Posterior vena cava (tissue), 2 donors: ENCODE data around the gene PLXNB2. TPM values are rescaled to one million over a fixed set of nuclear protein-coding genes. Genes with fewer than 3 reads are reported as not detected.

ENCODE experiments used
- DNase-seq: peaks from one replicate; pipeline ENCODE4 v3.0.0-alpha.2; 2020; ENCODE audit warnings: low spot score
- intact Hi-C, 2 donors: fragments of 100-400 bp; cut with DNase I; formaldehyde crosslinking; loops; one replicate each; pipeline versions ENCODE4 v1.14.1 to v1.14.2; 2022 to 2023
- total RNA-seq, 2 donors: library from RNA; stranded (reverse); fragmentation: NEBNext Ultra II Directional; extraction: Animal tissue kit (Norgen Biotek cat#: 25700); gene quantifications; one replicate each; pipeline ENCODE4 v1.2.1, GENCODE V29; 2021
- donor health status: DM: yes; HTN: yes; CAD: no.
- donor health status: DM: yes; HTN: yes; CAD: no.

The PLXNB2 gene
- total RNA-seq, 2 donors from 2014 or later: 108 to 125 TPM

DNA sequence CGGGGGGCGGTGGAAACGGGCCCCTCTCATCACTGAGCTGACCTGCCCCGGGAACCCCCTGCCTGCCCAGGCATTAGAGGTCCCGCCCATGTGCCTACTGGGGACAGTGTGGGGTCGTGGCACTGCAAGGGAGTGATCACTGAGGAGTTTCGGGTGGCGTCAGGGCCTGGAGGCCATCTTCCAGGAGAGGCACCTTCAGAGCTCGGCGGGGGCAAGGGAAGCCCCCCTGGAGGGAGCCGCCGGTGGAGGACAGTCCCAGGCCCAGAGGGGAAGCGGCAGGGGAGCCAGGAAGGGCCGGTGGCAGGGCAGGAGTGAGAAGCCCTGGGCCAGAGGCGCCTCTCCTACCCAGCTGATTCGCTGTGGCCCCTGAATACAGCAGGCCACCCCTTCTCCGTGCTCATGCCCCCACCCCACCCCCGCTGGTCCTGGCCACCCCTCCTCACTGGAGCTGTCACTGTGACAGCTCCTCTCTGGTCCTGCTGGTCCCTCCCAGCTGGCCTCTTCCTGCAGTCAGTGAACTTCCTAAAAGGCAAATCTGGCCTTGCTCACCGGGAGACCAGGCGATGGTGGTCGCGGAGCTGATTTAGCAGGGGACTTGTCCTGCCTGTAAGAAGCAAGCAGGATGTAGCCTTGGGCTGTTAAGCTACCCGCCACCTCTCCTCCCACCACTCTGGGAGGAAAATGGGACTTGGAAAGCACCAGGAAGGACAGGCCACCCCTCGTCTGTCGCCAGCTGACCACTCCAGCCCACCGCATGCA, 35.2 kb downstream of the PLXNB2 start:
- intact Hi-C loops: no loop called here
- no peak for DNase-seq

DNA sequence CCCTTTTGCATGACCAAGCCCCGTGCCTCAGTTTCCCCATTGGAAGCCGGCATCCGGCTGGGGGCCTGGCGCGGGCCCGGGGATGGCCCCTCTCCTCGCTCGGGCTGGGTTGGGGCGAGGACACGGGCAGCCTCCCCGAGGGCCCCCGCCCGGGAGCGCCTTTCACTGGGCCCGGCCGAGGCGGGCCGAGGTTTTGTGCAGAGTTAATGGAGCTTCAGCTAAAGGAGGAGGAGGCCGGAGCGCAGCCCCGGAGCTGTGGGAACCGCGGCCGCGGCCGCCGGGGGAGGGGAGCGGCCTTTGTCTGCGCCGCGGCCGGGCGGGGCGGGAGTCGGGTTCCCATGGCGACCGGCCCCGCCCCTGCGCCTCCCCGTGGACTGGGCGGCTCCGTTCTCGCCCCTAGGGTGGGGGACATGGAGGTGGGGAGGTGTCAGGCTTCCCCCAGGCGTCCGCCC, 35.9 kb downstream of the PLXNB2 start:
- no peak for DNase-seq
- intact Hi-C loops: no loop called here

DNA sequence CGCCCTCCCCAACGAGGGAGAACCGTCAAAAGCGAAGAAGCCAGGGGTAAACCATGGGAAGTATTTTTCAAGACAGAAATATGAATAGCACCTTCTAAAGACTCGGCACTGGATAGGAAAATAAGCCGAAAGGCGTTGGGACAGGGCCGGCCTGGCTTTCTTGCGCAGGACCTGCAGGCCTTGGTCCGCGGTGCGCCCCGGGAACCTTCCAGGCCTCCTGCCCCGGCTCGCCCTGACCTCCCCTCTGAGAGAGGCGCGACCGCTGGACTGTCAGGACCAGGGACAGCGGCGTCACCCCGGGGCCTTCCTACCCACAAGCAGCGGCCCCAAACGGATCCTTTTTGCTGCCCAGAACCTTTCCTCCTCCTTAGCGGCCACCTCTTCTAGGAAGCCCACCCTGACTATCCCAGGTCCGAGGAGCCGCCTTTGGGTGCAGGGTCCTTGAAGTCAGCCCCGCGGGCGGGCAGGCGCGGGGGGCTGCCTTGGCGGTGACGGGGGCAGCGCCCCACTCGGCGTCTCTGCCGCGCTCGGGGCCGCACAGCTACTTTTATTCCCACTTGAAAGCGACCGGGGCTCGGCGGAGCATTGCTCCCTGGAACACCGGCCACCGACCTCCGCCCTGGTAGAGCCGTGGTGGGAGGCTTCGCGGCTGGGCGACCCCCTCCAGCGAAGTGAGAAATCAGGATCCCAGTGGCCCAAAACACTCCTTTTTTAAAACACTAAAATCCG, 36.6 kb downstream of the PLXNB2 start:
- DNase-seq: peak; percentile 92
- intact Hi-C loops: no loop called here

DNA sequence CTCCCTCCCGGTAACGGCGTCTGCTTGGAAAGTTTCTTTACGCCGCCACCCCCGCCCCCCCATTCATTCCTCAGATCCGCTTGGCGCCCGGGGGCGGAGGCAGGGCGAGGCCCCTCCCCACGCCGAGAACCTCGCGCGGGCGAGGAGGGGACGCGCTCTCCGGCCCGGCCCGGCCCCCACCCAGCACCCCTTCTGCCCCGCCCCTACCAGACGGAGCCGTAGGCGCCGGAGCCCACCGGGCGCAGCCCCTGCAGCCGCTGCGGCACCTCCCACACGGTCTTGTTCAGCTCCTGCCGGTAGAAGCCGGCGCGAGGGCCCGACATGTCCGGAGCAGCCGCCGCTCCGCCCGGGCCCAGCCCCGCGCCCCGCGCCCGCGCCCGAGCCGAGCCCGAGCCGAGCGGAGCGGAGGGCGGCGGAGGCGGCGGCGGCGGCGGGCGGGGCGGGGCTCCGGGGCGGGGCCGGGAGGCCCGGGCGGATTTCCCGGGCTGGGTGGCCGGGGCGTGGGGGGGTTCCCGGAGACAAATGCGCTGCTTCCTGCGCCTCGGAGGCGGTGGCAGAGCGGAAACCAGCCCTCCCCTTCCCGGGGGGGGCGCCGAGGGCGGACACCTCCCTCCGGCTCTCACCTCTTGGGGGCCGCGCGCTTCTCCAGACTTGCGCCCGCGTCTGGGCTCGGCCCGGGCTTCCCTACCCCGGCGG, 37.3 kb downstream of the PLXNB2 start, which contains the start of gene MAPK11:
Gene MAPK11, minus strand, starts transcription at position 411 of the 696 bp plus-strand sequence. Its CDS starts 88 bp downstream, at position 323.
- intact Hi-C loops: loop anchor here in 1 of 2 donors (2.0 kb wide), 1 partner anchor 73 kb away; the partner anchor contains the start of gene PPP6R2
- no peak for DNase-seq

DNA sequence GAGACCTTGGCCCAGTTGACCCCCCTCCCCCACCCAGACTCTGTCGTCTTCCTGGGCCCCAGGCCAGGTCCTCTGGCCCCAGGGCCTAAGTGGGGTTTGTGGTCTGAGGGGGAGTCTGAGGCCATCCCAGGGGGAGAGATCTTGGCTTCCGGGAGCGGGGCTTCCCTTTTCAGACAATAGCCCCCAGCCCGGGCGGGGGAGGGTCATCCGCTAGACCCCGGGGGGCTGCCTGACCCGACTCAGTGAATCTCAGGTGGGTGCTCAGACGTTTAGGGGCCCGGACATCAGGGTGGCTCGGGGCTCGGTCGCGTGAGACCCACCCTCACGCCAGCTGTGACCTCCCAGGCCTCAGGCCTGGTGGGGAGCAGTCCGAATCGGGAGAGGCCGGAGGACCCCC, 37.9 kb downstream of the PLXNB2 start:
- intact Hi-C loops: loop anchor here in 1 of 2 donors (2.0 kb wide), 1 partner anchor 73 kb away; the partner anchor contains the start of gene PPP6R2
- DNase-seq: no peak

DNA sequence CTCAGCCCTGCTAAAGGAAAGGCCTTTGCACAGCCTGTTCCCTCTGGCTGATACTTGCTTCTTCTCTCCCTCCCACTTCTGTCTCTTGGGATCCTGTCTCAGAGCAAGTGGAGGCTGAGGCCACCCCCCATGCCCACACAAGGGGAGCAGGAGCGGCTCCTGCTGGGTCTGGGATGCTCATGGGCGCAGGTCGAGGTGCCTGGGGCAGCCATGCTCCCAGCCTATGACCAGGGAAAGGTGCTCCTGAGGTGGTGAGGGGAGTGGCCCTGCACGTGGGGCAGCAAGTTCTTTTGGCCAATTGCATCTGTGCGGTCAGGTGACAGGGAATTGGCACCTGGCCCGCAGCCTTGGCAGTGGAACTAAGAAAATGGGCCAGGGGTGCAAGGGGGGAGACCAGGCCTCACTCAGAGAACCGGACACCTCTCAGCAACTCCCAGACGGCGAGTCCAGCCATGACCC, 38.8 kb downstream of the PLXNB2 start:
- intact Hi-C loops: loop anchor here in 1 of 2 donors (2.0 kb wide), 1 partner anchor 74 kb away; the partner anchor contains the start of gene PPP6R2
- no peak for DNase-seq

DNA sequence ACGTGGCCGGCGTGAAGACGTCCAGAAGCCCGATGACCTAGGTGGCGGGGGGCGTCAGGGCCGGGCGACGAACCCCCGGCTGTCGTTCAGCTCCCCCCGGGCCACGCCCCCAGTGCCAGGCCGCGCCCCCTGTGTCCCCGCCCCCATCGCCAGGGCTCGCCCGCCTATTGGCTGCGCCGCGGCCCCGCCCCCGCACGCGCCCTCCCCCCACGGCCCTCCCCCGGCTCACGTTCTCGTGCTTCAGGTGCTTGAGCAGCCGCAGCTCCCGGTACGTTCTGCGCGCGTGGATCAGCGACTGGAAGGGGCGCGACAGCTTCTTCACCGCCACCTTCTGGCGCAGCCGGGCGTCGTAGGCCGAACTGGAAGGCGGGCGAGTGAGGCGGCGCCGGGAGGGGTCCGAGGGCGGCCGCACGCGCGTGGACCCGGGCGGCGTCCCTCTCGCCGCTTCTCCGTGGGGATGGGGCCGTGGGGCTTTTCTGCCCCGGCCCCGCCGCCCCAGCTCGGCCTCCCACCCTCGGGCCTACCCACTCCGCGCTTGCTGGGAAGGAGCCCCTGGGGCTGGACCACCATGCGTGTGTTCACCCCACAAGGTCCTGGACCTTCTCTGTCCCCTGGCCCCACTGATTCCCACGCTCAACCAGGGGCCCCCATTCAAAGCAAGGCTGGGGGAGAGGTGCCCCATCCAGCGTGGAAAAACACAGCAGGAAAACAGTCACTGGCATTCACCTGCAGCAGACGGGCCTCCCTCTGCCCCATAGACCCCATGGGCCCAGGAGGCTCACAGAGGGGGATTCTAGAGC, 39.7 kb downstream of the PLXNB2 start:
- intact Hi-C loops: loop anchor here in 1 of 2 donors (2.0 kb wide), 1 partner anchor 75 kb away; the partner anchor contains the start of gene PPP6R2
- DNase-seq: no peak

DNA sequence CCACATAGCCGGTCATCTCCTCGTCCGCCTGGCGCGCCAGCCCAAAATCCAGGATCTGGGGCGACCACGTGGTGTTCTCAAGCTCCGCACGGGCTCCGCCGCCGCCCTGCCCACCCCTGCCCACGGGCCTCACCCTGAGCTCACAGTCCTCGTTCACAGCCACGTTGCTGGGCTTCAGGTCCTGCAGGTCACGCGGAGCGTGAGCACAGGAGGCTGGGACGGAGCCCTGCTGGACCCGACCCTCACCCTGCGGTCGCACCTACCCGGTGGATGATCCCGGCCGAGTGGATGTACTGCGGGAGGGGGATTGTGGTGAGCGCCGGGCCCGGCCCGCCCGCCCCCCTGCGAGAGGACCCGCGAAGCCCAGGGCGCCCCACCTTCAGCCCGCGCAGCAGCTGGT, 40.5 kb downstream of the PLXNB2 start:
- DNase-seq: no peak
- intact Hi-C loops: no loop called here

DNA sequence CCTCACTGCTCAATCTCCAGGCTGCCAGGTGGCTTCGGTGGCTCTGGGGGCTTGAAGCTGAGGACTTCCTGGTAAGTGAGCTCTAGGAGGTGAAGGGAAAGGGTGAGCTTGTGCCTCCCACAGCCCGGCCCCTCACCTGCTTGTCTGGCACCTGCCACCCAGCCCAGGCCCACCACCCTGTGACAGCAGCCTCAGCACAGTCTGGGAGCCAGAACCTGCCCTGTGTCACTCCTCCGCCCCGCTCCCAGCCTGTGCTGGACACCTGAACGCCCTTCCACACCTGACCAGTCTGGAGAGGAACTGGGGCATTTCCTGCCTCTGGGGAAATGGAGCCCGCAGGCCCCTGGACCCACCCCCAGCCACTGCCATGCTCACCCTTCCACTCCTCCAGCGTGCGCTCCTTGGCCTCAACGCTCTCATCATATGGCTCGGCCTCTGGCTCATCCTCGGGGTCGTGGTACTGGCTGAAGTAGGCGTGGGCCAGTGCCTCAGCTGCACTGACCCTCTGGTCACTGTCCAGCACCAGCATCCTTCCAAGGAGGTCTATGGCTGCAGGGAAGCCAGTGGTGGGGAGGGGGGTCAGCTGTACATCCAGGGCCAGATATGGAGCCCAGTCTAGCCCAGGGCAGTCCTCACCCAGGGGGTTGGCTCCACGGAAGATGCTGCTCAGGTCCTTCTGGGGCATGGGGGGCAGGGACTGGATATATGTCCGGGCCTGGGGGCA, 42.3 kb downstream of the PLXNB2 start:
- DNase-seq: no peak
- intact Hi-C loops: no loop called here

DNA sequence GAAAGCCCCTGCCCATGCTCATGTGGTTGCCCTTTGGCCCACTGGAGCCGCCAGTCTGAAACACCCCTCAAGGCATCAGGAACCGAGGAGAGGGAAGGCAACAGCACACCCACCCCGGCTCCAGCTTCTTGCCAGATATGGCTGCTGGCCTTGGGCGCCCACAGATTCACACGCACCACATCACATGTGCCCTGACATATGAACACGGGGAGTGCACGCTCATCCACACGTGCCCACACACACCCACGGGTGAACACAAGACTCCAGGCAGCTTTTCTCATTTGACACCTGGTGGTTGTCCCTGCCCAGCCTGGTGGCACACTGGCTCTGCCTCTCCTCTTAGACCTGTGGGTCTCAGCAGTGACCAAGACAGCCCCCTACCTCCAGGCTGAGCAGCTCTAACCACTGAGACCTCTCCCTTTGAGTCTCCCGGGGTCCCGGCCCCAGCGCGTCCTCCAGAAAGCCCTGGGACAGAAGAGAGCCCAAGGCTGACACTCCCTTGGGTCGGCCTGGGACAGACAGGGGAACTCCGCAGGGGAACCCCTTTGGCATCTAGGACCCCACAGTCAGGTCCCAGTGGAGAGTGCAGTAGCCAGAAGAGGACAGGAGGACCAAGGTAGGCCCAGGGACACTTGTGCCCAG, 43.2 kb downstream of the PLXNB2 start:
- intact Hi-C loops: no loop called here
- DNase-seq: no peak

DNA sequence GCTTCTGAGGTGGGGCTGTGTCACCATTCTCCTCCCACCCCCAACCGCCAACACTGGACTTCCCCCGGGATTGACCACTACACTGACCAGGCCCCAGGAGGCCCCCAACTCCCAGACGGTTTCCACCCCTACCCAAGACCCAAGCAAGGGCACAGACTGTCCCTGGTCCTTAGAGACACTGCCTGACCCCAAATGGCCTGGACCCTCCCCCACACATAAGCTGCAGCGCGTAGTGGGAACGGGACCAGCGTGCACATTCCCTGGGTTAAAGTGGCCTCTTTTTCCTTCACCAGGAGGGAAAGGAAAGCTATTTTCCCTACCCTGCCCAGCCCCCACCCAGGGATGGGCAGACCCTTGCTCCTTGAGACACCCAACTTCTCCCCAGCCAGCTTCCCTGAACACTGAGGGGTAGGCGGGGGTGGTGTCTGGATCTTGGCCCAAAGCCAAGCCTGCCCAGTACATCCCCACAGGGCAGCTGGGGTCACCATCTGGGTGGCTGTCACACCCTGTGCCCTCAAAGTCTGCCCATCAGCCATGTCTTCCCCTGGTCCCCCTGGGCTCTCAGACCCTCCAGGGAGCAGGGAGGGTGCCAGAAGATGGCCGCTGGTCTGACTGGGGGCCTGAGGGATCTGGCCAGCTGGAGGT, 44.4 kb downstream of the PLXNB2 start:
- intact Hi-C loops: no loop called here
- no peak for DNase-seq

DNA sequence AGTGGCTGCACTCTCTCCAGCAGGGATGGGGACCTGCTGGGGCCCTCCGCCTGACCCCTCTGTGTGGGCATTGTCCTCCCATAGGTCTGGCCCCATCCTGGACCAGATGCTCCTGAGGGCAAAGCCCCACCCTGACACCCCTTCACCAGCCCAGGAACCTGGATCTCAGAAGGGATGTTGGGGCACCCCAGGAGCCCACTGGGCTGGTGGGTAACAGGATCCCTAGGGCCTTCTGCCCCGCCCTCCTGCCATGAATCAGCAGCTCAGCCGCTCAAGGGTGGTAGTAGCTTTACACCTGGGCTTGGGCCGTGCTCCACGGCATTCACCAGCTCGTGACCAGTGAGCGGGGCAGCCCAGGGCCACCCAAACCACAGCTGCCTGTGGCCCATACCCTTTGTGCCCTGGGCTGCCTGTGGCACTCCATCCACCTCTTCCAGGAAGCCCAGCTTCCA, 45.0 kb downstream of the PLXNB2 start:
- no peak for DNase-seq
- intact Hi-C loops: no loop called here

DNA sequence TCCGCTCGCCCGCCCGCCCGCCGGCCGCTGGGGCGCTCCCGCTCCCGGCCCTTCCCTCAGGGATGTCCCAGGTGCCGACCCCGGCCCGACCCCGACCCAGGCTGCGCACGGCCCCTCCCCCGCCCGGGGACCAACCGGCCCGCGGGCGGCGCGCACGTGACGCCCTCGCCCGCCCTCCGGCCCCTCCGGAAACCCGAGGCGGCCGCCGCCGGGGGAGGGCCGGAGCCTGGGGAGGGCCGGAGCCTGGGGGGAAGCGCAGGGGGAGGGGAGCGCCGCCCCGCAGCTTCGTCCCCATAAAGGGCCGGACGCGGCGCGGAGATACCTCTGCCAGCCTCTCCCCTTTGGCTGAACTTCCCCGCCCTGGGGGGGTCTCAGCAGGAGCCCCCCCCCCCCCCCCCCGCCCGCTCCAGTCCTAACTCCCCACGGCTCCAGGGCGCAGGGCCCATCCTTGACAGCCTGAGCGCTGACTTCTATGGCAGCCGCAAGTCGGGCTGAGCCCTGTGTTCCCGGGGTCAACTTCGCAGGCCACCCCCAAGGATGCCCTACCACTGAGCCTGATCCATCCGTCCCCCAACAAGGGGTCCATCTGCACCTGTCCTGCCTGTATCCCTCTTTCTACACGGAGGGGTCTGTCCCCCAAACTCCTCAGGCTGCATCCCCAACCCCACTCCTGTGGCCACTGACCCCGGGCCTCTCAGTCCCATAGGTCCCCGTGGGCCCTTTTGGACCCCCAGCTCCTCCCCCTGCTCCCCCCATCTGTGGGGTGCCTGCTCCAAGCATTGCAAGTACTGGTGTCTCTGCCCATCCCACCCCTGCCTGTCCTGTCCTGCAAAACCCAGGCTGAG, 45.6 kb downstream of the PLXNB2 start, which contains the start of gene MAPK12:
Gene MAPK12, minus strand, starts transcription at position 69 of the 845 bp plus-strand sequence. CDS start 174 bp downstream, outside the sequence.
- intact Hi-C loops: no loop called here
- DNase-seq: no peak

DNA sequence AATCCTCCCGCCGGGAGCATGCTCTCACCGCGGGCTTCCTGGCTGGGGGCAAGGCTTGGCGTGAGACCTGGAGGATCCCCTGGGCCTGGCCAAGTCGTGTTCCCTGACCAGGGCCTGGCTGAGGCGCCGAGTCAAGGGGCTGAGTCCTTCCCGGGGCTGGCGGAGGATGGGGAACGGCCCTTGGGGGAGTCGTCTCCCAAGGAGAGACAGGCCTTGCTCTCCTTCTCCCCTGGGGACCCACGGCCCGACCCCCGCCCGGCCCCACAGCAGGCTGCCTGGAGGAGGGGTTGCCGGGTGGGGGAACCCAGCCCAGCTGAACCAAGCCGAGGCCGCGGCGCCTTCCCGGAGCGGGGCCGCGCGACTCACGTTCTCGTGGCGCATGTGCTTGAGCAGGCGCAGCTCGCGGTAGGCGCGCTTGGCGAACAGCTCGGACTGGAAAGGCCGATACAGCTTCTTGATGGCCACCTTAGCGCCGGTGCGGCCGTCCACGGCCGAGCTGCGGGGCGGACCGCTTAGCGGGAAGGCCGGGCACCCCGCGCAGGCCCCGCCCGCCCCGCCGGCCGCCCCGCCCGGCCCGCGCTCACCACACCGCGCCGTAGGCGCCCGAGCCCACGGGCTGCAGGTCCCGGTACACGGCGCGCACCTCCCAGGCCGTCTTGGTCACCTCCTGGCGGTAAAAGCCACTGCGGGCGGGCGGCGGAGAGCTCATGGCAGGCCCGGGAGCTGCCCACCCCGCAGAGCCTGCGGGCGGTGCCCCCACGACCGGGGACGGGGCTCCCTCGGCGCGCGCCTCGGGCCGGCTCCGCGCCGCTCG, 46.4 kb downstream of the PLXNB2 start:
- intact Hi-C loops: no loop called here
- DNase-seq: no peak

DNA sequence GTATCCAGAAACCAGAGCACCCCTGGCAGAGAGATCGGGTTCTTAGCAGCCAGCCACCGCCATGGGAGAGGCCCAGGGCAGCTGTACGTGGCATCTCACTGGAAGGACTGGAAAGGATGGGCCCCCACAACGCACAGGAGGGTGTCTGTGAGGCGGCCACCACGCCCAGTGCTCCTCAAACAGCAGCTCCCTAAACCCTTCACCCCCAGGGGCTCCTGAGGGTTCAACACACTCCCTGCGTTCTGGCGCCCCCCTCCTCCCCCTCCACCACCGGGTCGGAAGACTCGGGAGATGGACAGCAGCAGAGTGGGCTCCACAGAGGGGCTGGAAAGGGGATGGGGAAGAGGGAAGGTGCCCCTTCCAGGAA, 47.0 kb downstream of the PLXNB2 start:
- DNase-seq: no peak
- intact Hi-C loops: no loop called here
